22Rv1 (cell line): ENCODE measurements around the gene LAMTOR5.

Experiments used
- ZFX ChIP-seq: fragments of 450-650 bp; IDR thresholded peaks from 2 replicates; pipeline ENCODE4 v1.6.1; 2017; ENCODE audit warnings: antibody characterized with exemption, borderline replicate concordance
- TF ChIP-seq, protein P1 (sequence below): fragments of 450-650 bp; IDR thresholded peaks from 2 replicates; pipeline ENCODE4 v1.5.1; 2017; ENCODE audit warnings: mild to moderate bottlenecking

DNA sequence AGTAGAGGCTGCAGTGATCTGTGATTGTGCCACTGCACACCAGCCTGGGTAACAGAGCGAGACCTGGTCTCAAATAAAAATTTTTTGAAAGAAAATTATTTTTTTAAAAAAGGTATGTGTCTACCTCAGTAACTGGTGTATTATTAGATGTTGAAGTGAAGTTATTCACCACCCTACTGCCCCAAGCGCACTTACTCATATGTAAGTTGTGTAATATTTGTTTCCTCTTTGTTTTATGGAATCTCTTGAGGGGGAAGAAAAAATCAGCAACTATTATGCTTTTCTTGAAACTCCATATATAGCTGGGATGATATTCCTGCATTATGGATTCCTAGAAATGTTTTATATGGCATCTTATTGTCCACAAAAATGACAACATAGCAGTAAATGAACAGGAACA is 47.1 kb downstream of the LAMTOR5 start:
- TF ChIP-seq, protein P1, sequence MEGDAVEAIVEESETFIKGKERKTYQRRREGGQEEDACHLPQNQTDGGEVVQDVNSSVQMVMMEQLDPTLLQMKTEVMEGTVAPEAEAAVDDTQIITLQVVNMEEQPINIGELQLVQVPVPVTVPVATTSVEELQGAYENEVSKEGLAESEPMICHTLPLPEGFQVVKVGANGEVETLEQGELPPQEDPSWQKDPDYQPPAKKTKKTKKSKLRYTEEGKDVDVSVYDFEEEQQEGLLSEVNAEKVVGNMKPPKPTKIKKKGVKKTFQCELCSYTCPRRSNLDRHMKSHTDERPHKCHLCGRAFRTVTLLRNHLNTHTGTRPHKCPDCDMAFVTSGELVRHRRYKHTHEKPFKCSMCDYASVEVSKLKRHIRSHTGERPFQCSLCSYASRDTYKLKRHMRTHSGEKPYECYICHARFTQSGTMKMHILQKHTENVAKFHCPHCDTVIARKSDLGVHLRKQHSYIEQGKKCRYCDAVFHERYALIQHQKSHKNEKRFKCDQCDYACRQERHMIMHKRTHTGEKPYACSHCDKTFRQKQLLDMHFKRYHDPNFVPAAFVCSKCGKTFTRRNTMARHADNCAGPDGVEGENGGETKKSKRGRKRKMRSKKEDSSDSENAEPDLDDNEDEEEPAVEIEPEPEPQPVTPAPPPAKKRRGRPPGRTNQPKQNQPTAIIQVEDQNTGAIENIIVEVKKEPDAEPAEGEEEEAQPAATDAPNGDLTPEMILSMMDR: no peak
- no peak for TF ChIP-seq ZFX
